Suppressor macrophage (primary cell): ENCODE data around the gene NUCB1.
"Not testable (repeated sequence)": the region's sequence is repeated elsewhere in the genome, so short reads cannot be mapped to it uniquely, and the experiment has no call there.

Experiments
- DNase-seq, 4 experiments: peaks; one replicate each; pipeline ENCODE4 v3.0.0-alpha.2; 2020 to 2022
- total RNA-seq, 17 experiments: gene quantifications; one replicate each; lab custom pipeline; 2026; ENCODE audit warnings: mixed read lengths in 6 of 17, inconsistent platforms in 3 of 17; lab: John Stamatoyannopoulos, UW

The NUCB1 gene
- 184 to 330 (median 269) reads per million in 17 experiments for total RNA-seq

- peak; percentile 99 for DNase-seq
Measured at GRCh38 chr19:48899781-48900476, at the start of gene NUCB1. NUCB1 (plus strand) TSS chr19:48900312; CDS start chr19:48900797, 485 bp downstream.

GRCh38 chr19:48852292-48852691, 47.8 kb upstream of the NUCB1 start:
- DNase-seq: no peak

- DNase-seq: no peak
Measured at GRCh38 chr19:48853483-48853882, 46.6 kb upstream of the NUCB1 start.

- no peak for DNase-seq
Measured at GRCh38 chr19:48854103-48854502, 46.0 kb upstream of the NUCB1 start.

- no peak for DNase-seq
Measured at GRCh38 chr19:48856921-48857320, 43.2 kb upstream of the NUCB1 start.

- peak; percentile 49 to 69 (median 59) for DNase-seq
Measured at GRCh38 chr19:48858984-48859710, 41.0 kb upstream of the NUCB1 start.

- DNase-seq: peak; percentile 51 to 72 (median 62)
Measured at GRCh38 chr19:48859711-48860572, 40.2 kb upstream of the NUCB1 start.

GRCh38 chr19:48861313-48861712, 38.8 kb upstream of the NUCB1 start:
- no peak for DNase-seq

- no peak for DNase-seq
Measured at GRCh38 chr19:48862827-48863226, 37.3 kb upstream of the NUCB1 start.

GRCh38 chr19:48866692-48867091, 33.4 kb upstream of the NUCB1 start:
- DNase-seq: no peak

- no peak for DNase-seq
Measured at GRCh38 chr19:48867123-48867745, 32.9 kb upstream of the NUCB1 start.

- DNase-seq: no peak
Measured at GRCh38 chr19:48867746-48868113, 32.4 kb upstream of the NUCB1 start.

- peak in 2 of 4 experiments; percentile 33 to 44 for DNase-seq
Measured at GRCh38 chr19:48868114-48868886, 31.8 kb upstream of the NUCB1 start, which contains the start of gene PLEKHA4. PLEKHA4 (minus strand) TSS chr19:48868617; CDS start chr19:48867620, 997 bp downstream.

GRCh38 chr19:48870048-48870447, 30.1 kb upstream of the NUCB1 start:
- DNase-seq: peak in 2 of 4 experiments; percentile 32 to 37

- not testable (repeated sequence) for DNase-seq
Measured at GRCh38 chr19:48871471-48872181, 28.5 kb upstream of the NUCB1 start.

- peak; percentile 97 to 99 (median 98) for DNase-seq
Measured at GRCh38 chr19:48872182-48872883, 27.8 kb upstream of the NUCB1 start, which contains the start of gene PPP1R15A. PPP1R15A (plus strand) TSS chr19:48872421; CDS start chr19:48873234, 813 bp downstream.

- DNase-seq: peak; percentile 89 to 95 (median 92)
Measured at GRCh38 chr19:48872884-48873475, 27.1 kb upstream of the NUCB1 start.

GRCh38 chr19:48873476-48874302, 26.4 kb upstream of the NUCB1 start:
- peak; percentile 55 to 60 (median 58) for DNase-seq
